HepG2 (cell line): ENCODE results near the gene DCTN2. TPM values are rescaled to one million over a fixed set of nuclear protein-coding genes. Genes with fewer than 3 reads are reported as not detected.

ENCODE experiments used
- ATAC-seq: fragments of 200-7000 bp; cut with Tn5 transposase; 3 replicates; pipeline ENCODE4 v1.9.1; 2020; ENCODE audit warnings: mild to moderate bottlenecking, moderate library complexity
- BruUV-seq: library from RNA; stranded (reverse); fragments of 400-500 nt; replicated peaks from 2 replicates; lab custom pipeline; 2021; lab: Mats Ljungman, UMichigan
- CTCF ChIA-PET: fragments of 300-600 bp; formaldehyde crosslinking; extraction: SDS; loops from one replicate; lab custom pipeline; 2021; ENCODE audit warnings: low total read pairs, inconsistent platforms, low intra/inter-chr PET ratio; lab: Yijun Ruan, JAX
- POLR2A ChIA-PET: fragments of 350-600 bp; sonication (Branson Sonifier 250); formaldehyde crosslinking; loops from one replicate; lab custom pipeline; 2020; ENCODE audit warnings: antibody characterized with exemption, inconsistent platforms; lab: Yijun Ruan, JAX
- DNase-seq: peaks from one replicate; pipeline ENCODE4 v3.0.0-alpha.2; 2015; ENCODE audit warnings: low spot score
- FAIRE-seq: peaks from 3 replicates; lab custom pipeline; 2011; peaks lifted over from hg19 to GRCh38; lab: Jason Lieb, UNC
- H2AFZ ChIP-seq: one replicate; pipeline ENCODE4 v1.6.1; 2011; ENCODE audit warnings: low read length, inconsistent platforms
- H3K27ac ChIP-seq: fragments of 300-600 bp; 3 replicates; pipeline ENCODE4 v1.8.0; 2011; ENCODE audit warnings: mixed run types, mild to moderate bottlenecking, mixed read lengths, low read length, inconsistent platforms; ENCODE audit not compliant: insufficient read depth; ENCODE audit errors: extremely low read length
- H3K27me3 ChIP-seq, 2 experiments: fragments of 200-600 bp in 1 of 2; 2 replicates in 1 of 2; 3 replicates in 1 of 2; pipeline versions ENCODE4 v1.6.0 to v1.8.0; 2011; ENCODE audit warnings: low read length in 2 of 2, mild to moderate bottlenecking in 2 of 2, moderate library complexity in 2 of 2, inconsistent platforms in 1 of 2; ENCODE audit not compliant: insufficient read depth in 2 of 2, control insufficient read depth in 1 of 2
- H3K36me3 ChIP-seq, 2 experiments: fragments of 200-600 bp in 1 of 2; replicated peaks in 1 of 2; 2 replicates in 1 of 2; 3 replicates in 1 of 2; pipeline versions ENCODE4 v1.5.1 to v1.8.0; 2011; ENCODE audit warnings: low read length in 2 of 2, inconsistent platforms in 1 of 2; ENCODE audit not compliant: insufficient read depth in 2 of 2, control insufficient read depth in 1 of 2
- H3K4me1 ChIP-seq: 2 replicates; pipeline ENCODE4 v1.5.1; 2012; ENCODE audit warnings: low read length, inconsistent platforms; ENCODE audit not compliant: insufficient read depth
- H3K4me2 ChIP-seq: 2 replicates; pipeline ENCODE4 v1.6.0; 2011; ENCODE audit warnings: low read depth, low read length, inconsistent platforms
- H3K4me3 ChIP-seq, 3 experiments: fragments of 200-600 bp in 1 of 3; sonication (generic), shearing (Covaris generic) in 1 of 3; replicated peaks in 1 of 3; 2 replicates each; pipeline ENCODE4 v1.5.1; 2011 to 2016; ENCODE audit warnings: low read length in 3 of 3, inconsistent platforms in 2 of 3, low read depth in 2 of 3, mild to moderate bottlenecking in 2 of 3, control low read depth in 1 of 3, mixed read lengths in 1 of 3; ENCODE audit not compliant: insufficient read depth in 1 of 3
- H3K79me2 ChIP-seq: one replicate; pipeline ENCODE4 v1.6.1; 2011; ENCODE audit warnings: low read length, inconsistent platforms; ENCODE audit not compliant: insufficient read depth
- H3K9ac ChIP-seq: 2 replicates; pipeline ENCODE4 v1.6.0; 2011; ENCODE audit warnings: mild to moderate bottlenecking, low read depth, low read length, inconsistent platforms; ENCODE audit not compliant: insufficient read depth
- H3K9me3 ChIP-seq: 2 replicates; pipeline ENCODE4 v1.5.1; 2012; ENCODE audit warnings: mild to moderate bottlenecking, low read length
- H4K20me1 ChIP-seq: 2 replicates; pipeline ENCODE4 v1.6.0; 2011; ENCODE audit warnings: inconsistent platforms, mild to moderate bottlenecking, low read length, moderate library complexity; ENCODE audit not compliant: insufficient read depth
- KLF9 ChIP-seq: IDR thresholded peaks from 2 replicates; pipeline ENCODE4 v1.6.1; 2016; ENCODE audit warnings: low read depth
- MED13 ChIP-seq: sonication (generic); formaldehyde crosslinking; IDR thresholded peaks from 2 replicates; pipeline ENCODE4 v1.5.0; 2020; ENCODE audit warnings: missing genetic modification reagents
- SYNCRIP ChIP-seq: fragments of 200-400 bp; formaldehyde crosslinking; IDR thresholded peaks from 2 replicates; pipeline ENCODE4 v1.6.1; 2018; ENCODE audit warnings: mild to moderate bottlenecking, low read depth, low read length; ENCODE audit not compliant: insufficient read depth
- TAF1 ChIP-seq: sonication (generic); formaldehyde crosslinking; IDR thresholded peaks from 2 replicates; pipeline ENCODE4 v1.4.0; 2020; ENCODE audit warnings: missing genetic modification reagents
- TMF1 ChIP-seq: sonication (generic); formaldehyde crosslinking; IDR thresholded peaks from 2 replicates; pipeline ENCODE4 v1.8.1; 2022; ENCODE audit warnings: low read depth, missing genetic modification reagents
- TSC22D2 ChIP-seq: sonication (generic); formaldehyde crosslinking; IDR thresholded peaks from 2 replicates; pipeline ENCODE4 v1.5.1; 2020; ENCODE audit warnings: missing genetic modification reagents, mild to moderate bottlenecking, borderline replicate concordance
- ZNF350 ChIP-seq: sonication (generic); formaldehyde crosslinking; IDR thresholded peaks from 2 replicates; pipeline ENCODE4 v1.4.0; 2020; ENCODE audit warnings: mild to moderate bottlenecking, low read depth, missing genetic modification reagents, borderline replicate concordance
- ZNF737 ChIP-seq: sonication (generic); formaldehyde crosslinking; IDR thresholded peaks from 2 replicates; pipeline ENCODE4 v1.5.0; 2020; ENCODE audit warnings: missing genetic modification reagents, mild to moderate bottlenecking, borderline replicate concordance
- WGBS: methylation state at CpG from one replicate; pipeline ENCODE4 v1.1.6; 2017; ENCODE audit warnings: low lambda C conversion rate; 5-methylcytosine and 5-hydroxymethylcytosine counted together
- in situ Hi-C: cut with HindIII; loops from 2 replicates; pipeline ENCODE4 v1.10.0; 2017; ENCODE audit warnings: low pct_unique_long_range_greater_than_20kb; ENCODE audit not compliant: extremely low pct_ligation_motif_present
- intact Hi-C: fragments of 100-400 bp; cut with micrococcal nuclease; formaldehyde crosslinking; loops from one replicate; pipeline ENCODE4 v1.10.0; 2022; ENCODE audit not compliant: unreplicated experiment
- polyA plus RNA-seq, 8 experiments: library from polyadenylated mRNA; depleted of rRNA in 3 of 8; stranded (reverse) in 7 of 8; unstranded in 1 of 8; fragments of >200 nt; fragmentation: Illumina TruSeq in 4 of 8; extraction: Trizol in 4 of 8; gene quantifications; 2 replicates each; pipeline versions ENCODE4 v1.2.1 to v1.2.3, GENCODE V29; 2011 to 2016; ENCODE audit warnings: low read depth in 4 of 8, missing spikeins in 1 of 8, mixed read lengths in 1 of 8; ENCODE audit not compliant: insufficient read depth in 1 of 8
- total RNA-seq, 5 experiments: library from RNA; depleted of rRNA; stranded (reverse); fragments of >200 nt; fragmentation: Illumina TruSeq; extraction: Trizol; gene quantifications; 2 replicates each; pipeline ENCODE4 v1.2.3, GENCODE V29; 2016; ENCODE audit warnings: low read depth in 1 of 5
- TF ChIP-seq, protein P1 (sequence below): sonication (generic); formaldehyde crosslinking; conservative IDR thresholded peaks from 2 replicates; pipeline ENCODE4 v1.8.1; 2023; ENCODE audit warnings: missing genetic modification reagents
- TF ChIP-seq, protein P2 (sequence below): sonication (generic); formaldehyde crosslinking; IDR thresholded peaks from 2 replicates; pipeline ENCODE4 v1.4.0; 2020; ENCODE audit warnings: mild to moderate bottlenecking, missing genetic modification reagents
- TF ChIP-seq, protein P3 (sequence below): IDR thresholded peaks from 2 replicates; pipeline ENCODE4 v1.6.1; 2016
- TF ChIP-seq, protein P4 (sequence below): sonication (generic); formaldehyde crosslinking; IDR thresholded peaks from 2 replicates; pipeline ENCODE4 v1.5.1; 2020; ENCODE audit warnings: mild to moderate bottlenecking, missing genetic modification reagents, moderate library complexity

DCTN2 gene
- total and polyA plus RNA-seq, 2 of the 13 experiments (the other 11 are each of a cell fraction or from before 2014, with no cell fraction given) = 72.0 to 77.4 TPM

DNA sequence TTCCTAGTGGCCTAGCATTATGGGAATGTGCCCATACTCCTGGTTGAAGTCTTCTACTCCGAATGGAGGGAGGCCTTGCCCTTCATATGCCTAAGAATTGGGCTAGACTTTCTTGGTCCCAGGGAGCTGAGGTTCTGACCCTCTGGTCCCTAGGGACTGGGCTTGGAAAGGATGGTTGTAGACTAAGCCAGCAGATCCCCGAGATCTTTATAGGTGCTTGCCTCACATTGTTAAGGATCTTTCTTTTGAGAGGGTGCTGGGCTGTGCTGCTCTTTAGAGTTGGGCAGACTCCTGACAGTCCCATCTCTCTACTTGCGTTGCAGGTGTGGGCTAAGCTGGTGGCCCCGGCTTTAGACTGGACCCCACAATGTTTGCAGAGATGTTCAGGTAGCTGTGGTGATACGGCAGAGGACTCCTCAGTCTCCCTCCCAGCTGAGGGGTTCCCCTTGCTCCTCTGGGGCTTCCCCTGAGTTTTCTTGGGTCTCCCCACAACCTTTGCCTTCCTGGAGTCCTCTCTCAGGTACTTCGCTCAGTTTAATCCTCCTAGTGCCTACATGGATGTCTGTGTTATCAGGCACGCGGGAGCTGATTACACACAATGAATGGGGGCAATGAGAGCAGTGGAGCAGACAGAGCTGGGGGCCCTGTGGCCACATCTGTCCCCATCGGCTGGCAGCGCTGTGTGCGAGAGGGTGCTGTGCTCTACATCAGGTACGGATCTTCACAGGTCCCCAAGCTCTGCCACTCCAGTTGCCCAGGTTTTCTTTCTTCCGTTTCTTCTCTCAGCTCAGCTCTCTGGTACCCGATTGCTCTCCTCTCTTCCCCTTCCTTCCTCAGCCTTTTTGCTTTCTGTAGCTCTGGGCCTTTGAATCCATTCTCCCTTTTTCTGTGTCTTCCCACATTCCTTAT, 23.0 kb downstream of the DCTN2 start:
- ChIA-PET POLR2A (interaction anchor here (0.7 to 3.0 kb wide), 14 partner anchors 8 to 87 kb away, joined by 3 to 21 read pairs (median 4); partner anchors contain the start of genes ARHGEF25, DCTN2 and INHBE), CTCF (no interaction called here)
- Histone ChIP-seq H2AFZ (no peak overlapping the region), H3K79me2 (peaks cover 28% of the 10 kb centered on the region), H3K4me3 (peak overlapping the region; percentile 89 to 93 (median 89)), H4K20me1 (peaks cover 12% of the 10 kb centered on the region), H3K9me3 (no peaks in the 10 kb centered on the region), H3K27ac (peak overlapping the region; percentile 85), H3K9ac (peak overlapping the region; percentile 89), H3K27me3 (no peaks in the 10 kb centered on the region; a peak in 1 of 5 replicates), H3K4me2 (peak overlapping the region; percentile 91), H3K36me3 (peaks cover 17 to 46% of the 10 kb centered on the region in 2 experiments; a peak in 4 of 5 replicates), H3K4me1 (peaks cover 33% of the 10 kb centered on the region)
- ATAC-seq = no peak
- FAIRE-seq = no peak
- in situ Hi-C loops = no loop called here
- intact Hi-C loops = loop anchor here (1.0 to 5.0 kb wide), 2 partner anchors 55 to 98 kb away; no protein-coding TSS in a partner anchor
- no peak for DNase-seq
- no TSS peak for BruUV-seq
- WGBS = 58% methylated on average over 11 of the region's 14 CpGs
- TF ChIP-seq TSC22D2 (CRISPR knock-in tag) (no peak), TAF1 (no peak), SYNCRIP (no peak), TMF1 (CRISPR knock-in tag) (no peak), ZNF350 (CRISPR knock-in tag) (no peak), MED13 (CRISPR knock-in tag) (no peak), ZNF737 (peak; percentile 39; the same call in 1 of the 2 replicates), KLF9 (CRISPR knock-in tag) (no peak)
- TF ChIP-seq, protein P1, sequence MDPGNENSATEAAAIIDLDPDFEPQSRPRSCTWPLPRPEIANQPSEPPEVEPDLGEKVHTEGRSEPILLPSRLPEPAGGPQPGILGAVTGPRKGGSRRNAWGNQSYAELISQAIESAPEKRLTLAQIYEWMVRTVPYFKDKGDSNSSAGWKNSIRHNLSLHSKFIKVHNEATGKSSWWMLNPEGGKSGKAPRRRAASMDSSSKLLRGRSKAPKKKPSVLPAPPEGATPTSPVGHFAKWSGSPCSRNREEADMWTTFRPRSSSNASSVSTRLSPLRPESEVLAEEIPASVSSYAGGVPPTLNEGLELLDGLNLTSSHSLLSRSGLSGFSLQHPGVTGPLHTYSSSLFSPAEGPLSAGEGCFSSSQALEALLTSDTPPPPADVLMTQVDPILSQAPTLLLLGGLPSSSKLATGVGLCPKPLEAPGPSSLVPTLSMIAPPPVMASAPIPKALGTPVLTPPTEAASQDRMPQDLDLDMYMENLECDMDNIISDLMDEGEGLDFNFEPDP (CRISPR knock-in tag) = 0 out of 2 replicates have a peak, but pooled peaks have one; percentile 56
- TF ChIP-seq, protein P2, sequence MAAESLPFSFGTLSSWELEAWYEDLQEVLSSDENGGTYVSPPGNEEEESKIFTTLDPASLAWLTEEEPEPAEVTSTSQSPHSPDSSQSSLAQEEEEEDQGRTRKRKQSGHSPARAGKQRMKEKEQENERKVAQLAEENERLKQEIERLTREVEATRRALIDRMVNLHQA (CRISPR knock-in tag) = no peak
- TF ChIP-seq, protein P3, sequence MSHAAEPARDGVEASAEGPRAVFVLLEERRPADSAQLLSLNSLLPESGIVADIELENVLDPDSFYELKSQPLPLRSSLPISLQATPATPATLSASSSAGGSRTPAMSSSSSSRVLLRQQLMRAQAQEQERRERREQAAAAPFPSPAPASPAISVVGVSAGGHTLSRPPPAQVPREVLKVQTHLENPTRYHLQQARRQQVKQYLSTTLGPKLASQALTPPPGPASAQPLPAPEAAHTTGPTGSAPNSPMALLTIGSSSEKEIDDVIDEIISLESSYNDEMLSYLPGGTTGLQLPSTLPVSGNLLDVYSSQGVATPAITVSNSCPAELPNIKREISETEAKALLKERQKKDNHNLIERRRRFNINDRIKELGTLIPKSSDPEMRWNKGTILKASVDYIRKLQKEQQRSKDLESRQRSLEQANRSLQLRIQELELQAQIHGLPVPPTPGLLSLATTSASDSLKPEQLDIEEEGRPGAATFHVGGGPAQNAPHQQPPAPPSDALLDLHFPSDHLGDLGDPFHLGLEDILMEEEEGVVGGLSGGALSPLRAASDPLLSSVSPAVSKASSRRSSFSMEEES (CRISPR knock-in tag) = no peak
- TF ChIP-seq, protein P4, sequence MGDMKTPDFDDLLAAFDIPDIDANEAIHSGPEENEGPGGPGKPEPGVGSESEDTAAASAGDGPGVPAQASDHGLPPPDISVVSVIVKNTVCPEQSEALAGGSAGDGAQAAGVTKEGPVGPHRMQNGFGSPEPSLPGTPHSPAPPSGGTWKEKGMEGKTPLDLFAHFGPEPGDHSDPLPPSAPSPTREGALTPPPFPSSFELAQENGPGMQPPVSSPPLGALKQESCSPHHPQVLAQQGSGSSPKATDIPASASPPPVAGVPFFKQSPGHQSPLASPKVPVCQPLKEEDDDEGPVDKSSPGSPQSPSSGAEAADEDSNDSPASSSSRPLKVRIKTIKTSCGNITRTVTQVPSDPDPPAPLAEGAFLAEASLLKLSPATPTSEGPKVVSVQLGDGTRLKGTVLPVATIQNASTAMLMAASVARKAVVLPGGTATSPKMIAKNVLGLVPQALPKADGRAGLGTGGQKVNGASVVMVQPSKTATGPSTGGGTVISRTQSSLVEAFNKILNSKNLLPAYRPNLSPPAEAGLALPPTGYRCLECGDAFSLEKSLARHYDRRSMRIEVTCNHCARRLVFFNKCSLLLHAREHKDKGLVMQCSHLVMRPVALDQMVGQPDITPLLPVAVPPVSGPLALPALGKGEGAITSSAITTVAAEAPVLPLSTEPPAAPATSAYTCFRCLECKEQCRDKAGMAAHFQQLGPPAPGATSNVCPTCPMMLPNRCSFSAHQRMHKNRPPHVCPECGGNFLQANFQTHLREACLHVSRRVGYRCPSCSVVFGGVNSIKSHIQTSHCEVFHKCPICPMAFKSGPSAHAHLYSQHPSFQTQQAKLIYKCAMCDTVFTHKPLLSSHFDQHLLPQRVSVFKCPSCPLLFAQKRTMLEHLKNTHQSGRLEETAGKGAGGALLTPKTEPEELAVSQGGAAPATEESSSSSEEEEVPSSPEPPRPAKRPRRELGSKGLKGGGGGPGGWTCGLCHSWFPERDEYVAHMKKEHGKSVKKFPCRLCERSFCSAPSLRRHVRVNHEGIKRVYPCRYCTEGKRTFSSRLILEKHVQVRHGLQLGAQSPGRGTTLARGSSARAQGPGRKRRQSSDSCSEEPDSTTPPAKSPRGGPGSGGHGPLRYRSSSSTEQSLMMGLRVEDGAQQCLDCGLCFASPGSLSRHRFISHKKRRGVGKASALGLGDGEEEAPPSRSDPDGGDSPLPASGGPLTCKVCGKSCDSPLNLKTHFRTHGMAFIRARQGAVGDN = peak; percentile 16; the same call in 1 of the 2 replicates
